Measurements from ENCODE around the gene KRT14. TPM values are rescaled to one million over a fixed set of nuclear protein-coding genes. Genes with fewer than 3 reads are reported as not detected.

The KRT14 gene
- total RNA-seq, 1 donor from 2014 or later, result not detected

- ATAC-seq (no peak), DNase-seq (no peak)
- intact Hi-C loops (cut with micrococcal nuclease), result loop anchor here (10.0 kb wide), 1 partner anchor 105 kb away; no protein-coding TSS in a partner anchor
Measured at GRCh38 chr17:41539979-41540701, 46.6 kb downstream of the KRT14 start.

- intact Hi-C loops (cut with micrococcal nuclease), result no loop called here
- DNase-seq, result no peak
- ATAC-seq, result no peak
Measured at GRCh38 chr17:41539071-41539492, 47.6 kb downstream of the KRT14 start.

DNA sequence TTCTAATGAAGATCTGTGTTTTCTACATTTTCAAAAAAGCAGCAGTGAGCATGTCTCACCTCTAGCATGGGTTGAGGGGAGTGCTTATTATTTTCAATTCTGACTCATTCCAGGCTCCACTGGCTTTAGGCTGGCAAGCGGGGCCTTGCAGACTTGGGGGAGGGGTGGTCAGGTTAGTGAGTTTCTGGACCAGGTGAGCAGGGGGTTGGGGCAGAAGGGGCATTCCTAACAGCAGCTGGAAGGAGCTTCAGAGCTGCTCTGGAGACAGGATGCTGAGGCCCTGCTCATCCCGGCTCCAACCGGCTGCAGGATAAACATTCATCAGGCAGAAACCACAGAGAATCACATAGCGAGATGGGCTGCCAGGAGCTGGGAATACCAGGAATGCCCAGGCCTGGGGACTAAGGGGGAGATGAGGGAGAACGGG is 48.1 kb downstream of the KRT14 start:
- no peak for DNase-seq
- ATAC-seq, result no peak
- intact Hi-C loops (cut with micrococcal nuclease), result no loop called here

- no peak for DNase-seq
- intact Hi-C loops (cut with micrococcal nuclease), result no loop called here
- no peak for ATAC-seq
Measured at GRCh38 chr17:41537990-41538389, 48.7 kb downstream of the KRT14 start.

DNA sequence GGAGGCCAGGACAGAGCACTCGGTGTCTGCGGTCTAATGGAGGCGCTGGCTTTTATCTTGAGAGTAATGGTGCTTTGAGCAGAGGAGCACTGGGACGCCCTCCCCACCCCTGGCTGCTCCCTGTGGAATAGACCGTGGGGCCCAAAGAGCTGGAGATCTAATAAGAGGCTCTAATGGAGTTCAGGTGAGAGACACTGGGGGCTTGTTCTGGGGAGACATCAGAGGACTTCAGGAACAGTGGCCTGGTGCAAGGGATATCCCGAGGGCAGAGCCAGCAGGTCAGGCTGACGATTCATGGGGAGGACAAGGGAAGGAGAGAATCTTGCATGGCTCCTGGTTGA is 49.1 kb downstream of the KRT14 start:
- ATAC-seq (no peak), DNase-seq (no peak)
- intact Hi-C loops (cut with micrococcal nuclease), result no loop called here

DNA sequence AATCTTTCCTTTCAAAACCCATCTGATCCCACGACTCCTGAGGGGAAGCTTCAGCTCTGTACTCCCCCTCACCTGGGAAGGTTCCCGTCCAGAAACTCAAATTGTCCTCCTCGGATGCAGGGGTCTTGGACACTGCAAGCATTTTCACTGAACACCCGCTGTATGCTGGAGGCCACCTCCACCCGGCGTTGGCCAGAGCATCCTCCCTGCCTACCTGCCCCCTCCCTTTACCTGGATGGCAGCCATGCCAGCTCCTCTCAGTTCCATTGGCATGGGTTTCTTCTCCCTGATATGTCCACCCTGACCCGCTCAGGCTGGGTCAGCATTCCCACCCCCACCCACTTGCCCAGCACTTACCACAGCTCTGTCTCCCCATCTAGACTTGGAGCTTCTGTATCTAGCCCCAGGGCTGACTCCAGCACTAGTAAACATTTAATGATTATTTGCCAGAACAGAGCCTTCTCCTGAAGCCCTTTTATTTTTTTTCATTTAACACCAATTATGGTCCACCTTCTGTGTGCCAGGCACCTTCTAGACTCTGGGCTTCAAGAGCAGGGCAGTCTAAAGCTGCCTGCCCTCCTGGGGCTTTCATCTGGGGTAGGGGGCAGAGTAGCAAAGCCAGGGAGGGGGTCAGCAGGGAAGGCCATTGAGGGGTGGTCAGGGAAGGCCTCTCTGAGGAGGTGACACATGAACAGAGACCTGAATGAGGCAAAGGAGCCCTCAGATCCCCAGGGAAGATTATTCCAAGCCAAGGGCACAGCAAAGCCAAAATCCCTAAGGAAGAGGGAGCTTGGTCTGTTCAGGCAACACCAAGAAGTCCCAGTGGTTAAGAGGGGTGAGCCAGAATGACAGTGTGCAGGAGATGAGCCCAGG is 49.7 kb downstream of the KRT14 start:
- intact Hi-C loops (cut with micrococcal nuclease), result no loop called here
- no peak for ATAC-seq

DNA sequence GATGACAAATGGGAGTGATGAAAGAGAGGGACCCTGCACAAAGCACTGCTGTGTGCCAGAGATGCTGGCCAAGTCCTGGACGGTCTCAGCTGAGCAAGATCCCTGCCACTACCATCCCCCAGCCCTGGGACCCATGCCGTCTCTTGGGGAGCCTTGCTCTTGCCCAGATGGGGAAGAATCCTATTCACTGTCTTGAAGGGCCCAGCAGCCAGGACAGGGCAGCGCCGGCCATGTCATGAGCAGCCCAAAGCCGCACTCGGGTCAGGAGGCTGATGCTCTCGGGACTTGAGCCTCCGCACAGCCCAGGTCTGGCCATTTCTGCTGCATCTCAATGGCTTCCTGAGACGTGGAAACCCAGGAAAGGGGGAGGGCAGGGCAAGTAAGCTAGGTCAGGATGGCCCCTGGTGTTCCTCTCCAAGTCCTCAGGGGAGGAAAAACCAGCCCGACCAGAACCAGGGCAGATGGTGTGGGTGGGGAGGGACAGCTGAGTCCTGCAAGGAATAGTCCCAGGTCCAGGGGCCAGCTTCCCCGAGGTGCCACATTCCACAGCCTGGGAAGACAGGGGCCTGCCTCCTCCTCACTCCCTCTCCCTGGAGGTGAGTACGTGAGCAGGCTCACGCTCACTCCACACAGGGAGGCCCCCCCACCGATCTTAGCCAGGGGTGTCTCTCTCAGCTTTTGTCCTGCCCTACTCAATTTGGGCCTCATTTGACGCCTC is 50.8 kb downstream of the KRT14 start:
- ATAC-seq (no peak), DNase-seq (no peak)
- intact Hi-C loops (cut with micrococcal nuclease), result no loop called here

More for the DNA sequence above, 49.7 kb downstream of the KRT14 start:
- no peak for DNase-seq

DNA sequence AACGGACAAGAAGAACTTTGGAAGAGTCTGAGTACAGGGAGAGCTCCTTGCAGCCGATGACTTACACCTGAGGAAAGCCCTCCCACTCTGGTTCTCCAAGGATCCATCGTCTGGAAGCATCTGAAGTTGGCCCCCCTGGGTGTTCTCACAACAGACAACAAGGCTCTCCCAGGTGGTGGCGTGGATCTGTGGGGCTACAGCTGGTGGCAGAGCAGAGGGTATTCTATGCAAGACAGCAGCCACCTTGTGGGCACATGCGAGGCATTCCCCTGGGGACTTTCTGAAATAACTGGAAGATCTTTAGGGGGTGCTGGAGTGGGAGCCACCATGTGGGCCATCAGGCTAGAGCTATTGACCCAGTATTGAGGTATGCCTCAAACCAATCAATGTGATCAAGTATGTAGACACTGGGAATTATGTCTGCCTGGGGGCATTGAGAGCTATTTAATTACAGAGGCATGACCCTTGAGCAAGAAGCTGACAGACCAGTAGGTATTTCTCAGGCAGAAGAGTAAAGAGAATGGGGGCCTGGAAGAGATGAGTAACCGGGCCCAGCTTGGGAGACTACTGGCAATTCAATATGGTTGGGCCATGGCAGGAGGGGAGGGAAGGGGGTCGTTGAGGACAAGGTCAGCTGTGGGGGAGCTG is 51.7 kb downstream of the KRT14 start:
- DNase-seq (no peak), ATAC-seq (no peak)
- intact Hi-C loops (cut with micrococcal nuclease), result no loop called here

DNA sequence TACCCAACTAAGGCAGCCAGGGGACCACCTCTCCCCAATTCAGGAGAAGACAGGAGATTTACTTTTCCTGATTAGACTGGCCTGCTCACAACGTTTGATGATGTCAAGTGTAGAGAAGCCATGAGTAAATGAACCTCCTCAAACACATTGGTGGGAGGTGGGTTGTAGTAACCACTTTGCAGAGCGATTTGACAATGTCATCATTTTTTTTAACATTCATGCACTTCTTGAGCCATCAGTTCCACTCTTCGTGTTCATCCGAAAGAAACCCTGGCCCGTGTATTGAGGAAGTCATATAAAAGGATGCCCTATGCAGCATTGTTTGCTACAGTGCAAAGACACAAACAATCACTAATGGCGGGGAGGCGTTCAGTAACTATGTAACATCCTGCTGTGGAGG is 53.1 kb downstream of the KRT14 start:
- DNase-seq (no peak), ATAC-seq (no peak)
- intact Hi-C loops (cut with micrococcal nuclease), result no loop called here

DNA sequence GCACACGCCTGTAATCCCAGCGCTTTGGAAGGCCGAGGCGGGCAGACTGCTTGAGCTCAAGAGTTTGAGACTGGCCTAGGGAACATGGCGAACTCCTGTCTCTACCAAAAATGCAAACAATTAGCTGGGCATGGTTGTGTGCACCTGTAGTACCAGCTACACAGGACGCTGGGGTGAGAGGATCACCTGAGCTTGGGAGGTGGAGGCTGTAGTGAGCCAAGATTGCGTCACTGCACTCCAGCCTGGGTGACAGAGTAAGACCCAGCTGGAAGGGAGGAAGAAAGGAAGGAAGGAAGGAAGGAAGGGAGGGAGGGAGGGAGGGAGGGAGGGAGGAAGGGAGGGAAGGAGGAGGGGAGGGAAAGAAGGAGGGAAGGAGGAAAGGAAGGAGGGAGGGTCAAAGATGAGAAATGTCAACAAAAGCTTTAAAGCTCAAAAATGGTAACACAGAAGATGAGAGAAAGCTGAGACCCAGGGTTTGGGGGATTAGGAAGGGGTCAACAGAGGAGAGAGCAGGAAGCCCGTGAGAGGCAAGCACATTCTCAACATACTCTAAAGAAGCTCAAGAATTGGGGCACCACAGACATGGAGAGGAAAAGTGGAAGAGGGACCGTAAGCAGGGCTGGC is 53.6 kb downstream of the KRT14 start:
- no peak for ATAC-seq
- intact Hi-C loops (cut with micrococcal nuclease), result no loop called here
- DNase-seq, result no peak

Other genes with a start within 250 kb of the KRT14 start
- not detected for gene KRT33A, start 236.1 kb downstream of the KRT14 start, total RNA-seq
- not detected for gene KRT33B, start 217.1 kb downstream of the KRT14 start, total RNA-seq
- gene KRT34, start 204.6 kb downstream of the KRT14 start, total RNA-seq, result not detected
- not detected for gene KRT31, start 189.3 kb downstream of the KRT14 start, total RNA-seq
- not detected for gene KRT37, start 162.3 kb downstream of the KRT14 start, total RNA-seq
- not detected for gene KRT38, start 145.9 kb downstream of the KRT14 start, total RNA-seq
- gene KRT32, start 119.5 kb downstream of the KRT14 start, total RNA-seq, result not detected
- gene KRT35, start 105.7 kb downstream of the KRT14 start, total RNA-seq, result not detected
- gene KRT36, start 97.0 kb downstream of the KRT14 start, total RNA-seq, result not detected
- gene KRT13, start 81.3 kb downstream of the KRT14 start, total RNA-seq, result not detected
- gene KRT15, start 68.0 kb downstream of the KRT14 start, total RNA-seq, result 0.32 TPM
- 6.8 TPM for gene KRT19, start 58.6 kb downstream of the KRT14 start, total RNA-seq
- gene KRT9, start 14.8 kb downstream of the KRT14 start, total RNA-seq, result not detected
- not detected for gene KRT16, start 25.9 kb upstream of the KRT14 start, total RNA-seq
- gene KRT17, start 37.7 kb upstream of the KRT14 start, total RNA-seq, result not detected
- gene EIF1, start 102.0 kb upstream of the KRT14 start, total RNA-seq, result 1,209 TPM
- gene GAST, start 125.4 kb upstream of the KRT14 start, total RNA-seq, result not detected
- gene HAP1, start 147.7 kb upstream of the KRT14 start, total RNA-seq, result not detected
- gene JUP, start 199.8 kb upstream of the KRT14 start, total RNA-seq, result 217 TPM
- gene P3H4, start 225.1 kb upstream of the KRT14 start, total RNA-seq, result 7.0 TPM
- 10.2 TPM for gene FKBP10, start 226.1 kb upstream of the KRT14 start, total RNA-seq
- gene NT5C3B, start 249.3 kb upstream of the KRT14 start, total RNA-seq, result 19.3 TPM

All from left ventricle myocardium superior (tissue), 1 donor.